ENCODE measurements around the gene THSD1.
"Not testable (repeated sequence)": the region's sequence is repeated elsewhere in the genome, so short reads cannot be mapped to it uniquely, and the experiment has no call there.

- not testable (repeated sequence) for TF ChIP-seq EZH2 (IDR thresholded peaks at IDR 0.05); POLR2AphosphoS5 (IDR thresholded peaks at IDR 0.05; ENCODE audit: borderline replicate concordance, low read depth, low read length); FOXP2 (optimal IDR thresholded peaks at IDR 0.05; ENCODE audit: control extremely low read depth, extremely low read length, insufficient read depth)
Measured at GRCh38 chr13:52331844-52332243, 74.1 kb downstream of the THSD1 start.
